HG03108 (cell line): ENCODE results near the gene DENND6B.

ENCODE experiments used
- ATAC-seq: cut with Tn5 transposase; IDR thresholded peaks from one replicate; pipeline ENCODE4 v1.9.1; 2021; ENCODE audit warnings: moderate library complexity; ENCODE audit not compliant: unreplicated experiment

The DENND6B gene

GRCh38 chr22:50289942-50290630, 36.7 kb downstream of the DENND6B start:
- ATAC-seq = no peak

- no peak for ATAC-seq
Observed at GRCh38 chr22:50289151-50289941, 37.5 kb downstream of the DENND6B start.

- ATAC-seq = no peak
Observed at GRCh38 chr22:50287731-50288130, 39.1 kb downstream of the DENND6B start.

GRCh38 chr22:50286701-50287318, 40.0 kb downstream of the DENND6B start:
- no peak for ATAC-seq

GRCh38 chr22:50286275-50286674, 40.5 kb downstream of the DENND6B start:
- no peak for ATAC-seq

GRCh38 chr22:50285568-50286229, 41.1 kb downstream of the DENND6B start:
- no peak for ATAC-seq

- ATAC-seq = no peak
Observed at GRCh38 chr22:50284479-50284878, 42.3 kb downstream of the DENND6B start.

- no peak for ATAC-seq
Observed at GRCh38 chr22:50283821-50284220, 43.0 kb downstream of the DENND6B start.

- ATAC-seq = no peak
Observed at GRCh38 chr22:50282361-50283155, 44.3 kb downstream of the DENND6B start.

- no peak for ATAC-seq
Observed at GRCh38 chr22:50281957-50282356, 44.9 kb downstream of the DENND6B start.

GRCh38 chr22:50281384-50281760, 45.4 kb downstream of the DENND6B start:
- ATAC-seq = no peak

GRCh38 chr22:50280708-50281383, 46.0 kb downstream of the DENND6B start:
- ATAC-seq = no peak

- ATAC-seq = no peak
Observed at GRCh38 chr22:50280022-50280707, 46.6 kb downstream of the DENND6B start.

GRCh38 chr22:50278956-50279619, 47.7 kb downstream of the DENND6B start:
- no peak for ATAC-seq

- no peak for ATAC-seq
Observed at GRCh38 chr22:50278461-50278860, 48.4 kb downstream of the DENND6B start.

- ATAC-seq = no peak
Observed at GRCh38 chr22:50277761-50278160, 49.1 kb downstream of the DENND6B start.

GRCh38 chr22:50276143-50276542, 50.7 kb downstream of the DENND6B start:
- peak; percentile 42 for ATAC-seq

- ATAC-seq = no peak
Observed at GRCh38 chr22:50275181-50276055, 51.4 kb downstream of the DENND6B start.
